GM19043 (cell line): ENCODE measurements around the gene SNU13.
"Not testable (repeated sequence)": the region's sequence is repeated elsewhere in the genome, so short reads cannot be mapped to it uniquely, and the experiment has no call there.

ENCODE experiments used
- ATAC-seq: cut with Tn5 transposase; IDR thresholded peaks from one replicate; pipeline ENCODE4 v1.9.1; 2021; ENCODE audit warnings: low read depth; ENCODE audit not compliant: unreplicated experiment

The SNU13 gene

GRCh38 chr22:41647771-41648170, 40.9 kb downstream of the SNU13 start:
- ATAC-seq, result no peak

GRCh38 chr22:41642331-41643110, 46.1 kb downstream of the SNU13 start:
- no peak for ATAC-seq

- ATAC-seq, result no peak
These were observed 46.8 kb downstream of the SNU13 start for GRCh38 chr22:41641854-41642253.

GRCh38 chr22:41638748-41639147, 49.9 kb downstream of the SNU13 start:
- ATAC-seq, result no peak

- ATAC-seq, result no peak
These were observed 50.5 kb downstream of the SNU13 start for GRCh38 chr22:41638124-41638523.

GRCh38 chr22:41637623-41638022, 51.0 kb downstream of the SNU13 start:
- not testable (repeated sequence) for ATAC-seq

GRCh38 chr22:41636467-41636866, 52.2 kb downstream of the SNU13 start:
- ATAC-seq, result no peak

- ATAC-seq, result not testable (repeated sequence)
These were observed 54.1 kb downstream of the SNU13 start for GRCh38 chr22:41634610-41635009.

GRCh38 chr22:41631615-41632014, 57.1 kb downstream of the SNU13 start:
- not testable (repeated sequence) for ATAC-seq

- ATAC-seq, result not testable (repeated sequence)
These were observed 57.6 kb downstream of the SNU13 start for GRCh38 chr22:41631115-41631514.

GRCh38 chr22:41625577-41625976, 63.1 kb downstream of the SNU13 start:
- no peak for ATAC-seq
